GM12878 (cell line): ENCODE data around the gene AFF1. TPM values are rescaled to one million over a fixed set of nuclear protein-coding genes. Genes with fewer than 3 reads are reported as not detected.

Experiments
- BCL3 ChIP-seq: IDR thresholded peaks from 2 replicates; pipeline ENCODE4 v1.6.1; 2011; ENCODE audit warnings: borderline replicate concordance, low read depth, mild to moderate bottlenecking, moderate library complexity, low read length; ENCODE audit not compliant: insufficient read depth, poor library complexity, severe bottlenecking
- CBFB ChIP-seq: IDR thresholded peaks from 2 replicates; pipeline ENCODE4 v1.6.1; 2016; ENCODE audit warnings: antibody characterized with exemption, low read depth
- E2F4 ChIP-seq: IDR thresholded peaks from 2 replicates; pipeline ENCODE4 v1.6.1; 2012; ENCODE audit warnings: low read depth, low read length, improper control_type of control experiment
- EED ChIP-seq: sonication (generic); IDR thresholded peaks from 2 replicates; pipeline ENCODE4 v1.6.1; 2016; ENCODE audit warnings: antibody characterized with exemption, low read depth
- ELK1 ChIP-seq: IDR thresholded peaks from 2 replicates; pipeline ENCODE4 v1.6.1; 2012; ENCODE audit warnings: low read depth, low read length, improper control_type of control experiment
- FOXM1 ChIP-seq: IDR thresholded peaks from 2 replicates; pipeline ENCODE4 v1.6.1; 2012; ENCODE audit warnings: low read depth, mild to moderate bottlenecking, inconsistent platforms, low read length, moderate library complexity
- GATAD2B ChIP-seq: fragments of 450-650 bp; conservative IDR thresholded peaks from 2 replicates; pipeline ENCODE4 v1.6.1; 2017; ENCODE audit warnings: low read depth, mild to moderate bottlenecking, moderate library complexity
- NFIC ChIP-seq: IDR thresholded peaks from 2 replicates; pipeline ENCODE4 v1.6.1; 2012; ENCODE audit warnings: low read depth, mild to moderate bottlenecking, inconsistent platforms, low read length, moderate library complexity
- PAX5 ChIP-seq: IDR thresholded peaks from 2 replicates; pipeline ENCODE4 v1.6.1; 2011; ENCODE audit warnings: low read depth, low read length, borderline replicate concordance
- POLR2A ChIP-seq: IDR thresholded peaks from 2 replicates; pipeline ENCODE4 v1.6.1; 2011; ENCODE audit warnings: low read depth, mild to moderate bottlenecking, low read length
- POU2F2 ChIP-seq: IDR thresholded peaks from 3 replicates; pipeline ENCODE4 v1.6.1; 2011; ENCODE audit warnings: low read depth, mild to moderate bottlenecking, low read length, borderline replicate concordance
- RELB ChIP-seq: fragments of 450-650 bp; IDR thresholded peaks from 2 replicates; pipeline ENCODE4 v1.6.1; 2017; ENCODE audit warnings: low read depth, mild to moderate bottlenecking, moderate library complexity
- REST ChIP-seq: IDR thresholded peaks from 2 replicates; pipeline ENCODE4 v1.6.1; 2012; ENCODE audit warnings: mild to moderate bottlenecking, low read depth, low read length
- SMAD1 ChIP-seq: fragments of 450-650 bp; IDR thresholded peaks from 2 replicates; pipeline ENCODE4 v1.6.1; 2018; ENCODE audit warnings: mild to moderate bottlenecking, low read depth; ENCODE audit not compliant: partially characterized antibody
- TCF7 ChIP-seq: IDR thresholded peaks from 2 replicates; pipeline ENCODE4 v1.6.1; 2014; ENCODE audit warnings: antibody characterized with exemption, borderline replicate concordance
- ZBTB4 ChIP-seq: fragments of 450-650 bp; formaldehyde crosslinking; IDR thresholded peaks from 2 replicates; pipeline ENCODE4 v1.4.0; 2022; ENCODE audit warnings: mild to moderate bottlenecking, moderate library complexity
- ZNF622 ChIP-seq: fragments of 450-650 bp; IDR thresholded peaks from 2 replicates; pipeline ENCODE4 v1.6.1; 2017; ENCODE audit warnings: mild to moderate bottlenecking, inconsistent platforms
- polyA plus RNA-seq, 11 experiments: library from polyadenylated mRNA; depleted of rRNA in 4 of 11; unstranded in 6 of 11; stranded (reverse) in 5 of 11; fragments of >200 nt; fragmentation: Nextera tagmentation in 4 of 11; fragmentation: Illumina TruSeq in 1 of 11; extraction: Ambion mirVana in 4 of 11; extraction: Trizol in 1 of 11; gene quantifications; 1 replicate in 1 of 11; 2 replicates in 10 of 11; pipeline versions ENCODE4 v1.2.1 to v1.2.3, GENCODE V29; 2011 to 2016; ENCODE audit warnings: inconsistent platforms in 2 of 11, missing spikeins in 2 of 11, low read depth in 1 of 11
- total RNA-seq, 4 experiments: library from RNA; depleted of rRNA in 3 of 4; stranded (reverse); fragments of >200 nt in 3 of 4; fragmentation: Illumina TruSeq in 1 of 4; extraction: Trizol in 1 of 4; gene quantifications; 2 replicates each; pipeline versions ENCODE4 v1.2.1 to v1.2.3, GENCODE V29; 2013 to 2021

Gene AFF1
- total and polyA plus RNA-seq, 10 of the 15 experiments (the other 5 are each of a cell fraction or from before 2014, with no cell fraction given), result 3.5 to 56.1 (median 21.5) TPM

GRCh38 chr4:86961605-86962295, 26.9 kb downstream of the AFF1 start (continued):
- TF ChIP-seq E2F4 (no peak), POU2F2 (peak; percentile 76; the same call in 1 of the 3 replicates), TCF7 (peak; percentile 11; the same call in 1 of the 2 replicates), NFIC (peak; percentile 90), GATAD2B (0 out of 2 replicates have a peak, but pooled peaks have one; percentile 18), BCL3 (no peak), CBFB (peak; percentile 83), SMAD1 (no peak), FOXM1 (peak; percentile 80), REST (no peak), EED (peak; percentile 88), ELK1 (no peak), RELB (peak; percentile 93), PAX5 (peak; percentile 57; the same call in 1 of the 2 replicates), POLR2A (peak; percentile 63), ZBTB4 (CRISPR knock-in tag) (no peak), ZNF622 (no peak)
